Stimulated activated CD8-positive, alpha-beta memory T cell treated with anti-CD3 and anti-CD28 coated beads, Interleukin-15, amount 100 ng/mL, for 1 hour (primary cell): ENCODE measurements around the gene NTF3.

Source experiments
- DNase-seq: peaks from one replicate; pipeline ENCODE4 v3.0.0-alpha.2; 2020; ENCODE audit warnings: low read depth

NTF3 gene

GRCh38 chr12:5456906-5457305 is 25.0 kb downstream of the NTF3 start:
- DNase-seq: no peak

- DNase-seq: no peak
Observed at GRCh38 chr12:5458229-5459050, 26.5 kb downstream of the NTF3 start.

- no peak for DNase-seq
Observed at GRCh38 chr12:5459051-5459782, 27.3 kb downstream of the NTF3 start.

GRCh38 chr12:5460817-5461216 is 28.9 kb downstream of the NTF3 start:
- no peak for DNase-seq

GRCh38 chr12:5461966-5462365 is 30.1 kb downstream of the NTF3 start:
- DNase-seq: no peak

- DNase-seq: no peak
Observed at GRCh38 chr12:5464096-5464495, 32.2 kb downstream of the NTF3 start.

- no peak for DNase-seq
Observed at GRCh38 chr12:5465384-5465783, 33.5 kb downstream of the NTF3 start.

- DNase-seq: no peak
Observed at GRCh38 chr12:5466521-5466960, 34.6 kb downstream of the NTF3 start.

GRCh38 chr12:5467931-5468330 is 36.0 kb downstream of the NTF3 start:
- DNase-seq: no peak

- no peak for DNase-seq
Observed at GRCh38 chr12:5470221-5470620, 38.3 kb downstream of the NTF3 start.

- no peak for DNase-seq
Observed at GRCh38 chr12:5470703-5471102, 38.8 kb downstream of the NTF3 start.

- DNase-seq: no peak
Observed at GRCh38 chr12:5473076-5473782, 41.3 kb downstream of the NTF3 start.

GRCh38 chr12:5473783-5474116 is 41.8 kb downstream of the NTF3 start:
- DNase-seq: no peak

GRCh38 chr12:5476356-5476755 is 44.4 kb downstream of the NTF3 start:
- DNase-seq: no peak

- DNase-seq: no peak
Observed at GRCh38 chr12:5478081-5478706, 46.3 kb downstream of the NTF3 start.

- DNase-seq: no peak
Observed at GRCh38 chr12:5479761-5480160, 47.9 kb downstream of the NTF3 start.

- no peak for DNase-seq
Observed at GRCh38 chr12:5480218-5480937, 48.5 kb downstream of the NTF3 start.

- no peak for DNase-seq
Observed at GRCh38 chr12:5480938-5481303, 49.0 kb downstream of the NTF3 start.

- DNase-seq: no peak
Observed at GRCh38 chr12:5481645-5482044, 49.7 kb downstream of the NTF3 start.

GRCh38 chr12:5484426-5484825 is 52.5 kb downstream of the NTF3 start:
- no peak for DNase-seq

- DNase-seq: no peak
Observed at GRCh38 chr12:5485454-5485853, 53.5 kb downstream of the NTF3 start.

- no peak for DNase-seq
Observed at GRCh38 chr12:5487076-5487475, 55.2 kb downstream of the NTF3 start.
